ENCODE results near the gene LYL1. TPM values are rescaled to one million over a fixed set of nuclear protein-coding genes. Genes with fewer than 3 reads are reported as not detected.

LYL1 gene
- total RNA-seq, 2 donors from 2014 or later: 4.6 to 13.3 TPM

DNA sequence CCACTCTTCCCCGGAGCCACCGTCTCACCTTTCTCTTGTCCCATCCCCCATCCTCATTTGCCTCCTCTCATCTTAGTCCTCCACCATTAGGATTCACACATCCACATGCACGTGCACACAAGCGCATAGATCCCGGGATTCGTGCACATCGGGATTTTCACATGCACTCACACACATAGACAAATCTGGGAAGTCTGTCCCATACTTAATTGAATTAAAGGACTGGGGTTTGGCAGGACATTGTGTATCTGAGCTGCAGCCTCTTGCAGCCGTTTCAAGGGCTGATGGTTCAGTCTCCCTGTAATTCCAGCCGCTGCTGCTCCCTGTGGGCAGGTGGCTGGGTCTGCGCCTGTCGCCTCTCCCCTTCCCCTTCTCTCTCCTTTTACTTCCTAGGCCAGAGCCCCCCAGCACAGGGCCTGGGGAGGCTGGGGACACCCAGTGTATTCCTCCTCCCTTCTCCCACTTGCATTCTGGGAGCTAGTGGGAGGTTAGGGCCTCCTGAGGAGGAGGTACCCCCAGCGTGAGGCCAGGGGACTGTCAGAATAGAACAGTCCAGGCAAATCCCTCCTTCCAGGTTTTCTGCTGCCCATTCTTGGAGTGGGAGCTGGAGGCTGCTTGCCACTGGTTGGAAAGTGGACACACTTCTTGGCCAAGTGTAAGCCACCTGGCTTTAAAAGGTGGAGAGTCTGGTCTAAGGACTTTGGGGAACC, 43.6 kb downstream of the LYL1 start:
- Histone ChIP-seq H3K9me3 (no peaks in the 10 kb centered on the region), H3K4me1 (replicated peaks) (peaks cover 78% of the 10 kb centered on the region), H3K36me3 (no peaks in the 10 kb centered on the region), H3K27me3 (replicated peaks; ENCODE audit: insufficient read depth) (no peaks in the 10 kb centered on the region), H3K27ac (peak overlapping the region; percentile 95 to 96), H3K4me3 (no peak overlapping the region)
- 46% methylated on average over 12 of the region's 12 CpGs for WGBS
- intact Hi-C loops (cut with DNase I): loop anchor here (5.0 kb wide), 1 partner anchor 37 kb away; no protein-coding TSS in a partner anchor
- TF ChIP-seq, protein P1, sequence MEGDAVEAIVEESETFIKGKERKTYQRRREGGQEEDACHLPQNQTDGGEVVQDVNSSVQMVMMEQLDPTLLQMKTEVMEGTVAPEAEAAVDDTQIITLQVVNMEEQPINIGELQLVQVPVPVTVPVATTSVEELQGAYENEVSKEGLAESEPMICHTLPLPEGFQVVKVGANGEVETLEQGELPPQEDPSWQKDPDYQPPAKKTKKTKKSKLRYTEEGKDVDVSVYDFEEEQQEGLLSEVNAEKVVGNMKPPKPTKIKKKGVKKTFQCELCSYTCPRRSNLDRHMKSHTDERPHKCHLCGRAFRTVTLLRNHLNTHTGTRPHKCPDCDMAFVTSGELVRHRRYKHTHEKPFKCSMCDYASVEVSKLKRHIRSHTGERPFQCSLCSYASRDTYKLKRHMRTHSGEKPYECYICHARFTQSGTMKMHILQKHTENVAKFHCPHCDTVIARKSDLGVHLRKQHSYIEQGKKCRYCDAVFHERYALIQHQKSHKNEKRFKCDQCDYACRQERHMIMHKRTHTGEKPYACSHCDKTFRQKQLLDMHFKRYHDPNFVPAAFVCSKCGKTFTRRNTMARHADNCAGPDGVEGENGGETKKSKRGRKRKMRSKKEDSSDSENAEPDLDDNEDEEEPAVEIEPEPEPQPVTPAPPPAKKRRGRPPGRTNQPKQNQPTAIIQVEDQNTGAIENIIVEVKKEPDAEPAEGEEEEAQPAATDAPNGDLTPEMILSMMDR (IDR thresholded peaks at IDR 0.05): no peak
- peak; percentile 7 for TF ChIP-seq POLR2AphosphoS5 (IDR thresholded peaks at IDR 0.05)
- no peak for DNase-seq (ENCODE audit: low spot score)

DNA sequence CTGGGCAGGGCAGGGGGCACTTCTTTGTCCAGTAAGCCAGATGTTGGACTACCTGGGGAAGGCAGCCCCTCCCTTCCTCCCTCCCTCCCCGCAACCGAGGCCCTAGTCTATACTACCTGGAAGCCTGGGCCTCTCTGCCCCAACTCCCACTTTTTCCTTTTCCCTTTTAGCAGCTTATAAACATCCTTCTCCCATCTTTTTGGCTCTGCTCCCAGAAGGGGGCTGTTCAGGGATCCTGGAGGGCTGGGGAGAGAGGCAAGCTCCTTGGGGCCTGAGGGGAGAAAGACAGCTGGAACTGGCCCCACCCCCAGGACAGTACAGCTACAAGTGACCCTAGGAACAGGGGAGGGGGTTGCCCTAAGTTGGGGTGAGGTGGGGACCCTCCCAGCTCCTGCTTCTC, 44.9 kb downstream of the LYL1 start:
- WGBS: 35% methylated on average over 2 of the region's 2 CpGs
- H3K9me3 ChIP-seq: no peaks in the 10 kb centered on the region
- DNase-seq (ENCODE audit: low spot score): no peak
- no peak for TF ChIP-seq POLR2A (IDR thresholded peaks at IDR 0.05)
- TF ChIP-seq, protein P1 (IDR thresholded peaks at IDR 0.05): no peak
- TF ChIP-seq POLR2AphosphoS5 (IDR thresholded peaks at IDR 0.05): no peak
- intact Hi-C loops (cut with DNase I): loop anchor here (5.0 kb wide), 1 partner anchor 35 kb away; no protein-coding TSS in a partner anchor
- peak overlapping the region; percentile 95 to 96 for H3K27ac ChIP-seq
- peaks cover 86% of the 10 kb centered on the region for H3K4me1 ChIP-seq (replicated peaks)
- peaks cover 0 to 1% of the 10 kb centered on the region in 2 donors for H3K36me3 ChIP-seq
- no peak overlapping the region for H3K4me3 ChIP-seq
- H3K27me3 ChIP-seq (replicated peaks; ENCODE audit: insufficient read depth): no peaks in the 10 kb centered on the region

DNA sequence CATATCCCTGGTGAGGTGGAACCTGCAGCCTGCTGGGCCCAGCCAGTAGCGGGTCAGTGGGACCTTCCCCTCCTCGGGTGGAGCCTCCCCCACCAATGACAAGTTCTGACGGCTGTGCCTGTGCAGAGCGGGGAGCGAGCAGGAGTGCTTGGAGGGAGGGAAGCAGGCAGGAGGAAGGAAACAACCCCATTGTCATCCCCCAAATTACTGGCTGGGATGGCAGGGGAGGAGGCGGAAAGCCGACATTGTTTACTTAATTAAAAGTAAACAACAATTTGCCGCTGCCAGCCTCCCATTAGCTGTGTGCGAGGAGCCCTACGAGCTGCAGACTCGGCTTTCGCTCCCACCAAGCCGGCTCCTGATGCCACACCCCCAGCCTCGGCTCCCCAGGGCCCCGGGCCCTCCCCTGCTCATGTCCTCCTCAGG, 45.5 kb downstream of the LYL1 start:
- Histone ChIP-seq H3K27me3 (replicated peaks; ENCODE audit: insufficient read depth) (no peaks in the 10 kb centered on the region), H3K4me3 (no peak overlapping the region), H3K27ac (peak overlapping the region; percentile 95 to 96), H3K4me1 (replicated peaks) (peaks cover 85% of the 10 kb centered on the region), H3K36me3 (peaks cover 0 to 4% of the 10 kb centered on the region in 2 donors), H3K9me3 (no peaks in the 10 kb centered on the region)
- WGBS: 16% methylated on average over 15 of the region's 15 CpGs
- TF ChIP-seq POLR2A (IDR thresholded peaks at IDR 0.05): no peak
- TF ChIP-seq POLR2AphosphoS5 (IDR thresholded peaks at IDR 0.05): peak; percentile 50
- intact Hi-C loops (cut with DNase I): loop anchor here (5.0 kb wide), 1 partner anchor 35 kb away; no protein-coding TSS in a partner anchor
- peak; percentile 62 for DNase-seq (ENCODE audit: low spot score)

DNA sequence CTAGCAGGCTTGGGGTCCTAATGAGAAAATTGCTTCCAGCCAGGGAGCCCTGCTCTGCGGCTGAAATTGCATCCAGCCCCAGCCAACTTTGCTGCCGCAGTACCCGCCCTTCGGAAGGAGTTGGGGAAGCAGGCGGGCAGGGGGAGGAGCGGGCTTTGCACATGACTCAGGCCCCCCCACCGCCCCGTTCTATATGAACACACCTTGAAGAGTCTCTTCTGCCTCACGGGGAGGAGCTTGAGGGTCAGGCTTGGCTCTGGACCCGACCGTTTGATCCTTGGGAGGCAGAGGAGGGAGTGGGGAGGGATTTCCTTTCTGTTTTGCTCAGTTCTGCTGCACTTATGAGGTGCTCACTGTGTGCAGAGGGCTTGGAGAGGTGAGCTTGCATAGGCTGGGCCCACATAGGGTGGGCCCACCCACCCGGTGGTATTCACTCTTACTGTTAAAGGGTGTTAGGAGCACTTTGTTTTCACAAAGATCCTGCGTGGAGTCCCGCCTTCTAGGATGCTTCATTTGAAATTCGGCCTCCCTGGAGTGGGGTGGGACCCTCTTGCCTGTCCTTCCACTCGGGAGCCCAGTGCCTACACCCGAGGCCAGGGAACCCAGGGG, 46.5 kb downstream of the LYL1 start:
- peak overlapping the region; percentile 95 to 96 for H3K27ac ChIP-seq
- H3K36me3 ChIP-seq: peaks cover 0 to 4% of the 10 kb centered on the region in 2 donors
- TF ChIP-seq, protein P1 (IDR thresholded peaks at IDR 0.05): no peak
- TF ChIP-seq POLR2AphosphoS5 (IDR thresholded peaks at IDR 0.05) (peak; percentile 72), POLR2A (IDR thresholded peaks at IDR 0.05) (peak; percentile 30)
- intact Hi-C loops (cut with DNase I): loop anchor here (5.0 kb wide), 1 partner anchor 34 kb away; no protein-coding TSS in a partner anchor
- WGBS: 14% methylated on average over 17 of the region's 17 CpGs
- peaks cover 88% of the 10 kb centered on the region for H3K4me1 ChIP-seq (replicated peaks)
- no peaks in the 10 kb centered on the region for H3K9me3 ChIP-seq
- DNase-seq (ENCODE audit: low spot score): peak; percentile 79
- H3K4me3 ChIP-seq: peak overlapping the region in 1 of 2 donors; percentile 13
- no peaks in the 10 kb centered on the region for H3K27me3 ChIP-seq (replicated peaks; ENCODE audit: insufficient read depth)

DNA sequence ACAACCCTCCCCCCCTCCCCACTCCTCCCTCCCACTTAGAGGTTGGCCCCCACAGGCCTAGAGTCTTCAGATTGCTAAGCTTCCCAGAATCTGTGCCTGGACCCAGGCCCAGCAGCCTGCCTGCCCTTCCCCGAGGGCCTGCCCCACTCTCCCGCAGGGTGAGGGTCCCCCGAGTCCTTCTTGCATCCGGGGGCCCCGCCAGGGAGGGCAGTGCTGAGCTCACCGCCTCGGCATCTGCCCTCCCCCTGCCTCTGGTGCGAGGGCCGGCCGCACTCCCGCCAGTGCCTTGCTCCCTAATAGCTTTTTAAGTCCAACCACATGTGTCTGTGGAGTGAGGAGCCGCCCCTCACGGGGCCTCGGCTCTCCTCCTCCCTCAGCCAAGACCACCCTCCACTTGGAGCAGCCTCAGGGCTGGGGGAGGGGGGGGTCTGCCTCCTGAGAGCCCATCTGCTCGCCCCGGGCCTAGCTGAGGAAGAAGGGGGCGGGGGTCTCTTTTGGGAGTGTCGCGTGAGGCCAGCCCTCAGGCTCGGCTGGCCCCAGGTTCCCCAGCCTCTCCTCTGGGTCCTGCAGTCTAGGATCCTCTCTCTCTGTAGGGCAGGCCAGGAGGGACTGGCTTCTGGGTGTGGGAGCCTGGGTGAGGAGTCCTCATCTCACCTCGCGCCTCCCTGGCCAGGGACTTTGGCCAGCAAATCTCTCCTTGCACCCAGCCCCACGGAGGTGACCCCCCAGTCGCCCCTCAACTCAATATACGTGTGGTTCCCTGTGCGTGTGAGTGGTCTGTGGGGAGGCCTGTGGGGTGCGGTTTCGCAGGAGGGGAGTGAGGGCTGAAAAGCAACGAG, 47.2 kb downstream of the LYL1 start:
- no peaks in the 10 kb centered on the region for H3K27me3 ChIP-seq (replicated peaks; ENCODE audit: insufficient read depth)
- H3K36me3 ChIP-seq: peaks cover 0 to 4% of the 10 kb centered on the region in 2 donors
- WGBS: 9% methylated on average over 28 of the region's 29 CpGs
- no peaks in the 10 kb centered on the region for H3K9me3 ChIP-seq
- DNase-seq (ENCODE audit: low spot score): no peak
- intact Hi-C loops (cut with DNase I): loop anchor here (5.0 kb wide), 1 partner anchor 33 kb away; no protein-coding TSS in a partner anchor
- H3K4me1 ChIP-seq (replicated peaks): peaks cover 88% of the 10 kb centered on the region
- TF ChIP-seq POLR2A (IDR thresholded peaks at IDR 0.05): no peak
- TF ChIP-seq, protein P1 (IDR thresholded peaks at IDR 0.05): no peak
- TF ChIP-seq POLR2AphosphoS5 (IDR thresholded peaks at IDR 0.05): no peak
- H3K27ac ChIP-seq: peak overlapping the region; percentile 95 to 96
- peak overlapping the region in 1 of 2 donors; percentile 13 for H3K4me3 ChIP-seq
